Neural cell (in vitro differentiated cells): ENCODE measurements around the gene PJA1. TPM values are rescaled to one million over a fixed set of nuclear protein-coding genes. Genes with fewer than 3 reads are reported as not detected.

ENCODE experiments used
- H2AFZ ChIP-seq: fragments of 200-600, 300-800 bp; sonication (generic), shearing (Covaris generic); 2 replicates; pipeline ENCODE4 v1.6.0; 2014; ENCODE audit warnings: low read depth, mild to moderate bottlenecking, antibody characterized with exemption, low read length, moderate library complexity
- H3F3A ChIP-seq: fragments of 200-600 bp; shearing (Covaris generic); 2 replicates; pipeline ENCODE4 v1.6.1; 2016; ENCODE audit warnings: mild to moderate bottlenecking, moderate library complexity, mixed read lengths, antibody characterized with exemption, low read length; ENCODE audit not compliant: insufficient read depth, poor library complexity, severe bottlenecking
- H3K27ac ChIP-seq: fragments of 200-600, 300-800 bp; sonication (generic), shearing (Covaris generic); 2 replicates; pipeline ENCODE4 v1.5.1; 2014; ENCODE audit warnings: mild to moderate bottlenecking, low read length, moderate library complexity
- H3K27me3 ChIP-seq: fragments of 300-800, 200-600 bp; sonication (generic), shearing (Covaris generic); 2 replicates; pipeline ENCODE4 v1.6.0; 2014; ENCODE audit warnings: mild to moderate bottlenecking, low read depth, low read length, moderate library complexity; ENCODE audit not compliant: insufficient read depth
- H3K36me3 ChIP-seq: fragments of 300-800, 200-600 bp; sonication (generic), shearing (Covaris generic); 2 replicates; pipeline ENCODE4 v1.5.1; 2014; ENCODE audit warnings: mild to moderate bottlenecking, antibody characterized with exemption, low read length, moderate library complexity; ENCODE audit not compliant: insufficient read depth
- H3K4me2 ChIP-seq: fragments of 300-800, 200-600 bp; sonication (generic), shearing (Covaris generic); 2 replicates; pipeline ENCODE4 v1.6.0; 2014; ENCODE audit warnings: mild to moderate bottlenecking, low read length
- H3K4me3 ChIP-seq: fragments of 300-800, 200-600 bp; sonication (generic), shearing (Covaris generic); 2 replicates; pipeline ENCODE4 v1.5.1; 2014; ENCODE audit warnings: mild to moderate bottlenecking, low read length, moderate library complexity
- H3K79me2 ChIP-seq: fragments of 200-600 bp; shearing (Covaris generic); replicated peaks from 2 replicates; pipeline ENCODE4 v1.6.0; 2014; ENCODE audit warnings: mild to moderate bottlenecking, low read length, moderate library complexity; ENCODE audit not compliant: insufficient read depth
- H3K9ac ChIP-seq: fragments of 300-800, 200-600 bp; sonication (generic), shearing (Covaris generic); 2 replicates; pipeline ENCODE4 v1.6.1; 2016; ENCODE audit warnings: mild to moderate bottlenecking, low read length, mixed read lengths
- H3K9me2 ChIP-seq: fragments of 200-600 bp; shearing (Covaris generic); 2 replicates; pipeline ENCODE4 v1.6.1; 2016; ENCODE audit warnings: mild to moderate bottlenecking, low read length, mixed read lengths; ENCODE audit not compliant: insufficient read depth
- H3K9me3 ChIP-seq: fragments of 200-600, 300-800 bp; sonication (generic), shearing (Covaris generic); 2 replicates; pipeline ENCODE4 v1.6.1; 2016; ENCODE audit warnings: mild to moderate bottlenecking, mixed run types, low read length, moderate library complexity, mixed read lengths
- H4K20me1 ChIP-seq: fragments of 200-600 bp; shearing (Covaris generic); 2 replicates; pipeline ENCODE4 v1.6.1; 2016; ENCODE audit warnings: mild to moderate bottlenecking, mixed run types; ENCODE audit not compliant: insufficient read depth
- EP300 ChIP-seq: fragments of 450-650 bp; conservative IDR thresholded peaks from 2 replicates; pipeline ENCODE4 v1.6.1; 2014; ENCODE audit warnings: antibody characterized with exemption, mild to moderate bottlenecking, moderate library complexity; ENCODE audit not compliant: poor library complexity, severe bottlenecking
- EZH2 ChIP-seq: fragments of 200-600, 300-800 bp; shearing (Covaris generic), sonication (generic); IDR thresholded peaks from 2 replicates; pipeline ENCODE4 v1.6.1; 2014; ENCODE audit warnings: antibody characterized with exemption, low read length, borderline replicate concordance, mild to moderate bottlenecking; ENCODE audit not compliant: insufficient read depth, poor library complexity, severe bottlenecking
- MXI1 ChIP-seq: fragments of 450-650 bp; conservative IDR thresholded peaks from 2 replicates; pipeline ENCODE4 v1.6.1; 2014; ENCODE audit warnings: antibody characterized with exemption, mild to moderate bottlenecking; ENCODE audit not compliant: poor library complexity, severe bottlenecking
- POLR2AphosphoS5 ChIP-seq: IDR thresholded peaks from 2 replicates; pipeline ENCODE4 v1.6.1; 2012
- RAD21 ChIP-seq: fragments of 450-650 bp; conservative IDR thresholded peaks from 2 replicates; pipeline ENCODE4 v1.6.1; 2014; ENCODE audit warnings: antibody characterized with exemption, mild to moderate bottlenecking, moderate library complexity
- SMC3 ChIP-seq: fragments of 450-650 bp; conservative IDR thresholded peaks from 2 replicates; pipeline ENCODE4 v1.6.1; 2014; ENCODE audit warnings: antibody characterized with exemption, mild to moderate bottlenecking, moderate library complexity; ENCODE audit not compliant: poor library complexity
- TAF1 ChIP-seq: IDR thresholded peaks from 2 replicates; pipeline ENCODE4 v1.6.1; 2012; ENCODE audit warnings: low read depth
- polyA plus RNA-seq: library from polyadenylated mRNA; depleted of rRNA; stranded (reverse); fragments of >200 nt; gene quantifications from 2 replicates; pipeline ENCODE4 v1.2.3, GENCODE V29; 2014
- TF ChIP-seq, protein P1 (sequence below): IDR thresholded peaks from 2 replicates; pipeline ENCODE4 v1.6.1; 2012; ENCODE audit warnings: borderline replicate concordance
- TF ChIP-seq, protein P2 (sequence below): fragments of 450-650 bp; IDR thresholded peaks from 2 replicates; pipeline ENCODE4 v1.5.1; 2014; ENCODE audit warnings: antibody characterized with exemption, mild to moderate bottlenecking, moderate library complexity; ENCODE audit not compliant: poor library complexity, severe bottlenecking

The PJA1 gene
- polyA plus RNA-seq, 1 donor from 2014 or later = 214 TPM

DNA sequence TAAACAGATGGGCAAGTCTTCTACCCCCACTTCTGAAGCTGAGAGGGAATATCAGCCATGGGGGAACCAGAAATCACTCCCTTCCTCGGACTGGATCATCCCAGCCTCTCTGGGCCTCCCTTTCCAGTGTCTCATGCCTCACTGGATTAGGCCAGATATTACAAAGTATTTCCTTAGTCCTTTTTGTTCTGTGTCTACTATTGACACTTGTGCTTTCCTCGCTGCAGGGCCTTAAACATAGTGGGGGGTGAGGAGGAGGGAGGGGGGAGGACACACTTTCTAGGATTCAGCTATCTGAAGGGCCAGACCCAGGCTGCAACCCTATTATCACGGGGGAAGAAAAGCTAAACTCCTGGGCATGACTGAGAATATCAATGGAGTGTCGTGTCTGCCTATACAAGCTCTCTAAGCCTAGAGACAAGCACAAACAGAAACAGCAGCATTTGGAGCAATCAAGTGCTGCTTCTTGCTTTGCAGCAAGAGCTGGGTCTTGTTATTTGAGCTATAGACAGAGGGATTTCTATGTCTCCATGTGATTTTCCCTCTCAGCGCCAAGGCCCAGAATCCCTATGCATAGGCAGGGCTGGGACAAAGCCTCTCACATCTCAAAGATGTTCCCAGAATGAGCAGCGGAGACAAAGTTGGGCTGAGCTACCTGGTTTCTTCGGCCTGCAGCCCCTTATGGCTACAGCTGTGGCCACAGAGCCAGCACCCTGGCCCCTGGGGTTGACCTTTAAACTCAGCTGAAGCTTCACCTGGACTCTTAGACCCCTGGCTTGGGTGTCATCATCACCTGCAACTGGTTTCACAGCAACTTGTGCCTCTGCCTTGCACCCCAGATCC lies 20.2 kb downstream of the PJA1 start:
- no peaks in the 10 kb centered on the region for H3K27me3 ChIP-seq
- no peaks in the 10 kb centered on the region for H3F3A ChIP-seq
- no peaks in the 10 kb centered on the region for H3K79me2 ChIP-seq
- TF ChIP-seq SMC3 (no peak), TAF1 (no peak), MXI1 (no peak), POLR2AphosphoS5 (no peak), EZH2 (no peak), RAD21 (no peak), EP300 (no peak)
- TF ChIP-seq, protein P1, sequence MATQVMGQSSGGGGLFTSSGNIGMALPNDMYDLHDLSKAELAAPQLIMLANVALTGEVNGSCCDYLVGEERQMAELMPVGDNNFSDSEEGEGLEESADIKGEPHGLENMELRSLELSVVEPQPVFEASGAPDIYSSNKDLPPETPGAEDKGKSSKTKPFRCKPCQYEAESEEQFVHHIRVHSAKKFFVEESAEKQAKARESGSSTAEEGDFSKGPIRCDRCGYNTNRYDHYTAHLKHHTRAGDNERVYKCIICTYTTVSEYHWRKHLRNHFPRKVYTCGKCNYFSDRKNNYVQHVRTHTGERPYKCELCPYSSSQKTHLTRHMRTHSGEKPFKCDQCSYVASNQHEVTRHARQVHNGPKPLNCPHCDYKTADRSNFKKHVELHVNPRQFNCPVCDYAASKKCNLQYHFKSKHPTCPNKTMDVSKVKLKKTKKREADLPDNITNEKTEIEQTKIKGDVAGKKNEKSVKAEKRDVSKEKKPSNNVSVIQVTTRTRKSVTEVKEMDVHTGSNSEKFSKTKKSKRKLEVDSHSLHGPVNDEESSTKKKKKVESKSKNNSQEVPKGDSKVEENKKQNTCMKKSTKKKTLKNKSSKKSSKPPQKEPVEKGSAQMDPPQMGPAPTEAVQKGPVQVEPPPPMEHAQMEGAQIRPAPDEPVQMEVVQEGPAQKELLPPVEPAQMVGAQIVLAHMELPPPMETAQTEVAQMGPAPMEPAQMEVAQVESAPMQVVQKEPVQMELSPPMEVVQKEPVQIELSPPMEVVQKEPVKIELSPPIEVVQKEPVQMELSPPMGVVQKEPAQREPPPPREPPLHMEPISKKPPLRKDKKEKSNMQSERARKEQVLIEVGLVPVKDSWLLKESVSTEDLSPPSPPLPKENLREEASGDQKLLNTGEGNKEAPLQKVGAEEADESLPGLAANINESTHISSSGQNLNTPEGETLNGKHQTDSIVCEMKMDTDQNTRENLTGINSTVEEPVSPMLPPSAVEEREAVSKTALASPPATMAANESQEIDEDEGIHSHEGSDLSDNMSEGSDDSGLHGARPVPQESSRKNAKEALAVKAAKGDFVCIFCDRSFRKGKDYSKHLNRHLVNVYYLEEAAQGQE = no peak
- TF ChIP-seq, protein P2, sequence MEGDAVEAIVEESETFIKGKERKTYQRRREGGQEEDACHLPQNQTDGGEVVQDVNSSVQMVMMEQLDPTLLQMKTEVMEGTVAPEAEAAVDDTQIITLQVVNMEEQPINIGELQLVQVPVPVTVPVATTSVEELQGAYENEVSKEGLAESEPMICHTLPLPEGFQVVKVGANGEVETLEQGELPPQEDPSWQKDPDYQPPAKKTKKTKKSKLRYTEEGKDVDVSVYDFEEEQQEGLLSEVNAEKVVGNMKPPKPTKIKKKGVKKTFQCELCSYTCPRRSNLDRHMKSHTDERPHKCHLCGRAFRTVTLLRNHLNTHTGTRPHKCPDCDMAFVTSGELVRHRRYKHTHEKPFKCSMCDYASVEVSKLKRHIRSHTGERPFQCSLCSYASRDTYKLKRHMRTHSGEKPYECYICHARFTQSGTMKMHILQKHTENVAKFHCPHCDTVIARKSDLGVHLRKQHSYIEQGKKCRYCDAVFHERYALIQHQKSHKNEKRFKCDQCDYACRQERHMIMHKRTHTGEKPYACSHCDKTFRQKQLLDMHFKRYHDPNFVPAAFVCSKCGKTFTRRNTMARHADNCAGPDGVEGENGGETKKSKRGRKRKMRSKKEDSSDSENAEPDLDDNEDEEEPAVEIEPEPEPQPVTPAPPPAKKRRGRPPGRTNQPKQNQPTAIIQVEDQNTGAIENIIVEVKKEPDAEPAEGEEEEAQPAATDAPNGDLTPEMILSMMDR = no peak
- H3K9ac ChIP-seq = peak overlapping the region; percentile 1
- H3K36me3 ChIP-seq = no peaks in the 10 kb centered on the region
- H3K4me3 ChIP-seq = no peak overlapping the region
- H3K9me2 ChIP-seq = no peaks in the 10 kb centered on the region
- no peaks in the 10 kb centered on the region for H4K20me1 ChIP-seq
- H3K27ac ChIP-seq = peak overlapping the region; percentile 31
- no peaks in the 10 kb centered on the region for H3K9me3 ChIP-seq
- peak overlapping the region; percentile 21 for H2AFZ ChIP-seq
- H3K4me2 ChIP-seq = no peak overlapping the region

DNA sequence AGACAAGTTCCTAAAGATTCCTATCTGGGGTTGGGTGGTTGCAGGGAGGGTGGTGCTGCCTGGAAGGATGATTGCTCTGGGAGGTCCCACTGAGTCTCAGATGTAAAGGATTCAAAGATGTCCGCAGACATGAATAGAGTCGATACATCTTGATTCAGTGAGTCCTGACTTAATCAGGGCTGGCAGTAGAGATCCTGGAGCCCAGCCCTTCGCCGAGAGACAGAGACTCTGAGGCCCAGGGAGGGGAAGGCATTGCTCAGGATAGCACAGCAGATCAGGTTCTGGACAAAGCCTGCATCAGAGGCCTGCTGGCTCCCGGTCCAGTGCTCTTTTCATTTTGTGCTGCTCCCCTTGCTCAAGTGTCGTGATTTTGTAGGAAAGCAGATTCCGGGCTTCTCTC lies 21.7 kb downstream of the PJA1 start:
- Histone ChIP-seq H3K27ac (no peak overlapping the region), H3K9me2 (no peaks in the 10 kb centered on the region), H3K9ac (no peak overlapping the region), H4K20me1 (no peaks in the 10 kb centered on the region), H3F3A (no peaks in the 10 kb centered on the region), H3K27me3 (no peaks in the 10 kb centered on the region), H3K9me3 (no peaks in the 10 kb centered on the region), H3K36me3 (no peaks in the 10 kb centered on the region), H3K4me2 (no peak overlapping the region), H3K4me3 (no peak overlapping the region), H3K79me2 (no peaks in the 10 kb centered on the region), H2AFZ (no peak overlapping the region)
- TF ChIP-seq EP300 (no peak), TAF1 (no peak), RAD21 (no peak), MXI1 (no peak), POLR2AphosphoS5 (no peak), SMC3 (no peak), EZH2 (no peak)
- TF ChIP-seq, protein P2 = no peak
- TF ChIP-seq, protein P1 = no peak
